Dermis microvascular lymphatic vessel endothelial cell (primary cell): ENCODE results near the gene NIPAL3. TPM values are rescaled to one million over a fixed set of nuclear protein-coding genes. Genes with fewer than 3 reads are reported as not detected.
"Not testable (repeated sequence)": the region's sequence is repeated elsewhere in the genome, so short reads cannot be mapped to it uniquely, and the experiment has no call there.

ENCODE experiments used
- DNase-seq, 2 donors: peaks; one replicate each; pipeline versions ENCODE4 v3.0.0 to v3.0.0-alpha.2; 2010; ENCODE audit warnings: low read depth in 2 of 2
- total RNA-seq: library from RNA; depleted of rRNA; stranded (reverse); fragments of >200 nt; gene quantifications from 2 replicates; pipeline ENCODE4 v1.2.1, GENCODE V29; 2014

Gene NIPAL3
- total RNA-seq, 1 donor from 2014 or later, result 13.2 TPM

GRCh38 chr1:24515671-24516209 lies 100.1 kb downstream of the NIPAL3 start:
- DNase-seq, result not testable (repeated sequence)

GRCh38 chr1:24516506-24516905 lies 100.9 kb downstream of the NIPAL3 start:
- no peak for DNase-seq

GRCh38 chr1:24517898-24518297 lies 102.3 kb downstream of the NIPAL3 start:
- no peak for DNase-seq

- not testable (repeated sequence) for DNase-seq
These were observed 104.7 kb downstream of the NIPAL3 start for GRCh38 chr1:24520282-24520681.

Other genes with a start within 250 kb of the NIPAL3 start
- gene IFNLR1, start 228.5 kb upstream of the NIPAL3 start, total RNA-seq, result under 0.01 TPM in 1 of 2 replicates, not detected in the other
- not detected in 2 replicates for gene GRHL3, start 96.4 kb upstream of the NIPAL3 start, total RNA-seq
- gene STPG1, start 2.0 kb upstream of the NIPAL3 start, total RNA-seq, result 1.5 and 2.4 TPM in 2 replicates
- 2.4 and 2.5 TPM in 2 replicates for gene RCAN3, start 87.0 kb downstream of the NIPAL3 start, total RNA-seq
- not detected in 2 replicates for gene NCMAP, start 140.3 kb downstream of the NIPAL3 start, total RNA-seq
- gene SRRM1, start 227.5 kb downstream of the NIPAL3 start, total RNA-seq, result 13.5 and 19.3 TPM in 2 replicates